ENCODE results near the gene EXOC3L4.

Gene EXOC3L4

GRCh38 chr14:103071544-103072251 is 22.8 kb upstream of the EXOC3L4 start:
- no peak for DNase-seq

- DNase-seq, result no peak
Measured at GRCh38 chr14:103072595-103073366, 21.7 kb upstream of the EXOC3L4 start.

GRCh38 chr14:103073367-103073875 is 21.1 kb upstream of the EXOC3L4 start:
- no peak for DNase-seq

- no peak for DNase-seq
Measured at GRCh38 chr14:103073876-103074728, 20.4 kb upstream of the EXOC3L4 start.

- DNase-seq, result peak in 1 of 5 experiments; percentile 27
Measured at GRCh38 chr14:103074729-103075367, 19.7 kb upstream of the EXOC3L4 start.

GRCh38 chr14:103078420-103078749 is 16.1 kb upstream of the EXOC3L4 start:
- peak; percentile 51 to 83 (median 61) for DNase-seq

GRCh38 chr14:103078860-103079587 is 15.5 kb upstream of the EXOC3L4 start:
- DNase-seq, result peak in 1 of 5 experiments; percentile 19

GRCh38 chr14:103081951-103082350 is 12.6 kb upstream of the EXOC3L4 start:
- no peak for DNase-seq

- DNase-seq, result no peak
Measured at GRCh38 chr14:103084021-103084919, 10.3 kb upstream of the EXOC3L4 start, which contains the start of gene LBHD2. Gene LBHD2 (plus strand): TSS chr14:103084210. CDS start chr14:103086013, 1,803 bp downstream.

GRCh38 chr14:103085106-103086091 is 9.1 kb upstream of the EXOC3L4 start:
- no peak for DNase-seq

- peak in 1 of 5 experiments; percentile 5 for DNase-seq
Measured at GRCh38 chr14:103086771-103087342, 7.7 kb upstream of the EXOC3L4 start.

- no peak for DNase-seq
Measured at GRCh38 chr14:103087343-103087835, 7.1 kb upstream of the EXOC3L4 start.

GRCh38 chr14:103088921-103089320 is 5.6 kb upstream of the EXOC3L4 start:
- no peak for DNase-seq

- DNase-seq, result no peak
Measured at GRCh38 chr14:103089386-103090335, 4.9 kb upstream of the EXOC3L4 start.

GRCh38 chr14:103090481-103091020 is 4.0 kb upstream of the EXOC3L4 start:
- DNase-seq, result peak in 1 of 5 experiments; percentile 20

- peak; percentile 62 to 76 (median 68) for DNase-seq
Measured at GRCh38 chr14:103091041-103091882, 3.3 kb upstream of the EXOC3L4 start.
